Umbilical cord (tissue), 2 donors: ENCODE measurements around the gene YARS1. TPM values are rescaled to one million over a fixed set of nuclear protein-coding genes. Genes with fewer than 3 reads are reported as not detected.

Experiments used
- DNase-seq: peaks from one replicate; pipeline ENCODE4 v3.0.0-alpha.2; 2015; ENCODE audit warnings: low spot score
- total RNA-seq: library from RNA; depleted of rRNA; stranded (reverse); fragments of >200 nt; gene quantifications from one replicate; pipeline ENCODE4 v1.2.3, GENCODE V29; 2014; ENCODE audit warnings: low replicate concordance; ENCODE audit not compliant: insufficient read depth

YARS1 gene
- total RNA-seq, 1 donor from 2014 or later = 71.3 TPM

GRCh38 chr1:32746130-32746529 is 71.0 kb downstream of the YARS1 start:
- no peak for DNase-seq

- no peak for DNase-seq
Observed at GRCh38 chr1:32744071-32744425, 73.1 kb downstream of the YARS1 start.

DNA sequence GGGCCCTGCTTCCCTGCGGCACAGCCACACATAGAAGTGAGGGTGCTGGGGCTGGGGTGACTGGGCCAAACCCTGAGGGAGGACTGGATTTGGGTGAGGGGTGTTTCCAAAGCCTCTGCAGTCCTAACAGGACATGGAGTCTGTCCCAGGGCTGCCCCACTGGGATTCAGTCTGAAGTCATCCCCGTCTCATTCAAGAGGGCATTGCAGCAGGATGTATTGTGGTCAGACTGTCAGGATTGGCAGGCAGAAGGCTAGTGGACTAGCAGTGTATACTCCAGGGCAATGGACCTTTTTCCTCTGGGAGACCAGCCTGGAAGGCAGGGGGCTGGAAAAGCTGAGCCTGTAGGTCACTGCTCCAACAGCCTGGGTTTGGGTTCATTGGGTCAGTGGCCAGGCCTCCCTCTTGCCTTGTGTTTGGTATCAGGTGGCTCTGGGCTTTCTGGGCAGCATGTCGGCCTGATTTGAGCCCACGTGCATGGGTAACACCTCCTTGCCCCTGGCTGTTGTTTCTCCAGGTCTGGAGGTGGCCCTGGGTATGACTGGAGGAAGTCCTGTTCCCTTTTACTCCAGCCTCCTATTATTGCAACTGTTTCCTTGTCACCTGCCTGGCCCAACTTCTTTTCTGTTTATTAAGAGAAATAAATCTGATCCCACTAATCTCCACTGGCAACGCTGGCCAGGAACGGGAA is 73.6 kb downstream of the YARS1 start:
- no peak for DNase-seq

DNA sequence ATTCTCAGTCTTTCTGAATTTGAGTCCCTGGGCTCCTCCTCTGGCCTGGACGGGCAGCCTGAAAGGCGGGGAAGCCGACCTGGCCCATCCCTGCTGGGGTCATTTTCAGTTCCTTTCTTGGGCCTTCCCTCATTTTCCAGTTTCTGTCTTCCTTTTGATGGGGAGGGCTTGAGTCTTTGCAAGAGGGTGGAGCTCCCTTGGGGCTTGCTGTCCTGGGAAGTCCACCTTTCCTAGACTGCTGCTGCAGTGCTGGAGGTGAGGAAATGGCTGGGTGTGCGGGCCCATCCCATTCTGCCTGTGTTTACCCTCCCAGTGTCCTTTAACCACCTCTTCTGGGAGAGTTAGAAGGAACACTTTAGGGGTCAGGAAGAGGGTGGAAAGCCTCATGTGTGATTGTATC is 74.2 kb downstream of the YARS1 start:
- DNase-seq = no peak

DNA sequence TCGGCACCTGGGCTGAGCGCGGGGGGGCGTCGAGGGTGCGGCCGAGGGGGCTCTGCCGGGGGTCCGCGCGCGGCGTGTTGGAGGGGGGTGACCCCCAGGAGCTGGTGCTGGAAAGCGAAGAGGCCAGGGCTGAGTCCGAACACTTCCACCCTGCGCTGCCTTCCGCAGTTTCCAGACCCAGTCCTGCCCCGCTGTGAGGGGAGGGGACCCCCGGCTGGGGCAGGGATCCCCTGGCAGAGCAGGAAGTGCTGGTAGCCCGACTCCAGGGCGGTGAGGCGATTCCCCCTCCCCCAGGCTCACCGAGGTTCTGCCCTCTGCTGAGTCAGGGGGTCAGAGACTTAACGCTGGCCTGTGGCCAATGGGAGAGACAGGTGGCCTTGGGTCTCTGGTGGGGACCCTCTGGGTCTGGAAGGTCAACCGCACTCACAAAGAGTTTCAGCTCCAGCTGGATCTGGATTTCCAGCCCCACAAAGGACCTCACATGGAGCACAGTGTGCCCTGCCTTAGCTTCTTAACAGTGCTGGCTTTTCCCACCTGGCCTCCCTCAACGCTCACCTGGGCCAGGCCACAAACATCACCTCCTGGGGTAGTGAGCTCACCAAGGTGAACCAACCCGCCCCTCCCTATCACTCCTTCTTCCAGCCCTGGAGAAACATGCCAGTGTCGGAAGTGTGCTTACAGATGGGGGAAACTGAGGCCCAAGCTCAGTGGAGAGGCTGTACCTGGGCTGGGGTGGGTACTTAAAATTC is 74.8 kb downstream of the YARS1 start:
- DNase-seq = no peak

DNA sequence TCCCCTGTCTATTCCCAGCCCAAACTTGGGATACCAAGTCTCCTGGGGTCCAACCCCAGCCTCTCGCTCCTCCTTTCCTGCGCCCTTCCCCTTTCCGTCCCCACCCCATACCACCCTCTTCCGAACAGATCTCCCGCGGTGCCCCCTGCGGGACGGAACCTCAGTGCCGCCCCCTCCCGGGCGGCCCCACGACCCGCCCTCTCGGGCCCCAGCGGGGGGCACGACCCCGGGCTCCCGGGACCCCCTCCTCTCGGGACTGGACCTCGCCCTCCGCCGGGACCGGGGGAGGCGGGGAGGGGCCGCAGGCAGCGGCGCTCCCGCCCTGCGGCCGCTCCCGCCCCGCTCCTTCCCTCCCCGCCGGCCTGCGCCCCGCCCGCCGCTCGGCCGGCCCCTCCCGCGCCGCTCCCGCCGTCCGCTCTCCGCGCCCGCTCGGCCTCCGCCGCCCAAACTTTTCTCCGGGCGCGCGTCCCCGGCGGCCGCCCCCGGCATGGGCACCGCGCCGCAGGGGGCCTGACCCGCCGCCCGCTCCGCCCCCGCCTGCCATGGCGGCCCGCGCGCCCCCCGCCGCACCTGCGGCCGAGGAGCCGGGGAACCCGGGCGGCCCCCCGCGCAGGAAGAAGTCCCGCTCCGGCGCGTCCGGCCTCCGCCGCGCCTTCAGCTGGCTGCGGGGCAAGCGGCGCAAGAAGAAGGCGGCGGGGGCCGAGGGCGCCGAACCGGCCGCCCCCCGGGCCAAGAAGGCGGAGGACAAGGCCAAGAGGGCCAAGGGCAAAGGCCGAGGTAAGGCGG is 75.6 kb downstream of the YARS1 start:
- DNase-seq = no peak

- DNase-seq = no peak
Observed at GRCh38 chr1:32741059-32741412, 76.1 kb downstream of the YARS1 start.

GRCh38 chr1:32736812-32737791 is 80.1 kb downstream of the YARS1 start:
- no peak for DNase-seq

GRCh38 chr1:32733582-32734321 is 83.4 kb downstream of the YARS1 start:
- no peak for DNase-seq

DNA sequence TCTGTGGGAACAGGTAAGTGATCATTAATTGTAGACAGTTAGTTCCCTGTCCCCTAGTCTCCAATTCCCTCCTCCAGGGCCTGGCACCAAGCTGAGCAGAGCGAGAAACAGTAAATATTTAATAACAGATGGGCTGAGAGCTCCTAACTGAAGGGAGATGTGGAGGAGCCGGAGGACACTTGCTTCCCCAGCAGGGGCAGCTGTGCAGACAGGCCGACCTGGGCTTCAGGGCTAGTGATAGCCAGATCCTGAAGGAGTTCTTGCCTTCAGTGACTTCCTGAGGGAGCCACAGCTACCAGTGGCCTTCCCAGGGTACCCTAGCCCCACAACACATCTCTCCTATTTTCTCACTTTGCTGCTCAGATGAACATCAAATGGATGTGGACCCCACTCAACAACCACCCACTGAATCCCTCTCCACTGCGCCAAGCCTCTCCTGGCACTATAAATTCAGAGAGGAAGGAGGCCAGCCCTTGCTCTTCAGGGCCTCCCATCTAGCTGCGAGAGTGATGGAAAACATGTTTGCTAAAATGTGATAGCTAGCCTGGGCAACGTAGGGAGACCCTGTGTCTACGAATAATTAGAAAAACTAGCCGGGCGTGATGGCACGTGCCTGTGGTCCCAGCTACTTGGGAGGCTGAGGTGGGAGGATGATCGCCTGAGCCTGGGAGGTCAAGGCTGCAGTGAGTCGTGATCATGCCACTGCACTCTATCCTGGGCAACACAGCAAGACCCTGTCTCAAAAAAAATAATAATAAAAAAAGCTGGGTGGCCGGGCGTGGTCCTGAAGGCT is 87.7 kb downstream of the YARS1 start:
- no peak for DNase-seq

GRCh38 chr1:32728413-32729077 is 88.6 kb downstream of the YARS1 start:
- no peak for DNase-seq

GRCh38 chr1:32727876-32728275 is 89.3 kb downstream of the YARS1 start:
- no peak for DNase-seq

DNA sequence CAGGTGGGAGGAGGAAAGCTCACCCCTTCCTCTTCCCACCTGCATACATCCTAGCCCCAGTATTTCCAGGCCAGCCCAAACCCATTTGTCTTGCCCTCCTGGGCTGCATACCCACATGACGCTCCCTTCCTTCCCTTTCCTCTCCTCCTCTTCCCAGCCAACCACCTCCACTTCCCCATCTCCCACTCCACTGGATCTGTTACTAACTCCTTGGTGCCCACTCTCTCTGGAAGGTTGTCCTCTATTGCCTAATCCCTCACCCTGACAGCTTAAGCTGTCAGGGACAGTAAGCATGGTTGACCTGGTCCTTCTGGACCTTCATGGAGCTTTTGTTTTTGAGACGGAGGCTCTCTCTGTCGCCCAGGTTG is 91.6 kb downstream of the YARS1 start:
- no peak for DNase-seq

Other genes starting within 250 kb of the YARS1 start
- 20.0 TPM for gene ZBTB8OS, start 166.8 kb downstream of the YARS1 start, total RNA-seq
- 53.2 TPM for gene RBBP4, start 166.2 kb downstream of the YARS1 start, total RNA-seq
- 30.3 TPM for gene SYNC, start 114.6 kb downstream of the YARS1 start, total RNA-seq
- 32.0 TPM for gene S100PBP, start 295 bp upstream of the YARS1 start, total RNA-seq
- 11.3 TPM for gene FNDC5, start 53.6 kb upstream of the YARS1 start, total RNA-seq
- 1.7 TPM for gene HPCA, start 69.1 kb upstream of the YARS1 start, total RNA-seq
- gene TMEM54, start 84.0 kb upstream of the YARS1 start, total RNA-seq = 21.7 TPM
- 12.3 TPM for gene RNF19B, start 147.5 kb upstream of the YARS1 start, total RNA-seq
- gene AK2, start 219.5 kb upstream of the YARS1 start, total RNA-seq = 82.6 TPM